Endodermal cell (in vitro differentiated cells): Measurements from ENCODE around the gene KREMEN1. TPM values are rescaled to one million over a fixed set of nuclear protein-coding genes. Genes with fewer than 3 reads are reported as not detected.

ENCODE experiments used
- DNase-seq: peaks from one replicate; pipeline ENCODE4 v3.0.0-alpha.2; 2017
- H3K27ac ChIP-seq: 2 replicates; pipeline ENCODE4 v1.5.1; 2013; ENCODE audit warnings: mild to moderate bottlenecking, low read depth, low read length, moderate library complexity
- H3K27me3 ChIP-seq: 2 replicates; pipeline ENCODE4 v1.6.1; 2013; ENCODE audit warnings: mild to moderate bottlenecking, low read length, moderate library complexity; ENCODE audit not compliant: insufficient read depth, control insufficient read depth, poor library complexity, severe bottlenecking
- H3K36me3 ChIP-seq: 2 replicates; pipeline ENCODE4 v1.7.0; 2013; ENCODE audit warnings: mild to moderate bottlenecking, low read length, moderate library complexity; ENCODE audit not compliant: control insufficient read depth, insufficient read depth
- H3K4me1 ChIP-seq: one replicate; pipeline ENCODE4 v1.7.0; 2013; ENCODE audit warnings: low read length; ENCODE audit not compliant: control insufficient read depth, insufficient read depth
- H3K4me3 ChIP-seq: 2 replicates; pipeline ENCODE4 v1.5.1; 2013; ENCODE audit warnings: mild to moderate bottlenecking, low read length, moderate library complexity
- H3K9ac ChIP-seq: 2 replicates; pipeline ENCODE4 v1.6.1; 2013; ENCODE audit warnings: mild to moderate bottlenecking, low read length, moderate library complexity; ENCODE audit not compliant: poor library complexity, severe bottlenecking; ENCODE audit errors: extremely low read depth
- H3K9me3 ChIP-seq: 2 replicates; pipeline ENCODE4 v1.6.1; 2013; ENCODE audit warnings: mild to moderate bottlenecking, low read length, moderate library complexity; ENCODE audit not compliant: control insufficient read depth
- H3K27ac Mint-ChIP-seq: 2 replicates; pipeline ENCODE4 v1.8.0; 2020; ENCODE audit warnings: mixed read lengths
- H3K27me3 Mint-ChIP-seq: 2 replicates; pipeline ENCODE4 v1.8.0; 2021; ENCODE audit warnings: mild to moderate bottlenecking, mixed read lengths; ENCODE audit not compliant: insufficient read depth
- H3K36me3 Mint-ChIP-seq: 2 replicates; pipeline ENCODE4 v1.8.0; 2020; ENCODE audit warnings: low read depth, mixed read lengths
- H3K4me1 Mint-ChIP-seq: 2 replicates; pipeline ENCODE4 v1.8.0; 2020; ENCODE audit warnings: mixed read lengths
- H3K4me3 Mint-ChIP-seq: 2 replicates; pipeline ENCODE4 v1.8.0; 2020; ENCODE audit warnings: mild to moderate bottlenecking, moderate library complexity, mixed read lengths
- H3K9me3 Mint-ChIP-seq: 2 replicates; pipeline ENCODE4 v1.8.0; 2020; ENCODE audit warnings: mild to moderate bottlenecking, mixed read lengths
- WGBS, 2 experiments: methylation state at CpG; one replicate each; pipeline versions ENCODE4 v1.1.5 to v1.1.7; 2013; ENCODE audit warnings: missing lambda C conversion rate in 2 of 2, mixed read lengths in 1 of 2; ENCODE audit not compliant: insufficient coverage in 1 of 2, insufficient read length in 1 of 2; 5-methylcytosine and 5-hydroxymethylcytosine counted together
- total RNA-seq, 2 donors: library from RNA; stranded (reverse); fragmentation: NEBNext Ultra II Directional in 1 of 2; extraction: Animal tissue kit (Norgen Biotek cat#: 25700) in 1 of 2; gene quantifications; 2 replicates in 1 of 2; 3 replicates in 1 of 2; pipeline ENCODE4 v1.2.1, GENCODE V29; 2021
- TF ChIP-seq, protein P1 (sequence below): fragments of 200-600 bp; sonication (generic); conservative IDR thresholded peaks from 2 replicates; pipeline ENCODE4 v1.5.0; 2021; ENCODE audit warnings: antibody characterized with exemption, mild to moderate bottlenecking

KREMEN1 gene
- total RNA-seq, 2 donors from 2014 or later, result 6.2 to 7.5 TPM

DNA sequence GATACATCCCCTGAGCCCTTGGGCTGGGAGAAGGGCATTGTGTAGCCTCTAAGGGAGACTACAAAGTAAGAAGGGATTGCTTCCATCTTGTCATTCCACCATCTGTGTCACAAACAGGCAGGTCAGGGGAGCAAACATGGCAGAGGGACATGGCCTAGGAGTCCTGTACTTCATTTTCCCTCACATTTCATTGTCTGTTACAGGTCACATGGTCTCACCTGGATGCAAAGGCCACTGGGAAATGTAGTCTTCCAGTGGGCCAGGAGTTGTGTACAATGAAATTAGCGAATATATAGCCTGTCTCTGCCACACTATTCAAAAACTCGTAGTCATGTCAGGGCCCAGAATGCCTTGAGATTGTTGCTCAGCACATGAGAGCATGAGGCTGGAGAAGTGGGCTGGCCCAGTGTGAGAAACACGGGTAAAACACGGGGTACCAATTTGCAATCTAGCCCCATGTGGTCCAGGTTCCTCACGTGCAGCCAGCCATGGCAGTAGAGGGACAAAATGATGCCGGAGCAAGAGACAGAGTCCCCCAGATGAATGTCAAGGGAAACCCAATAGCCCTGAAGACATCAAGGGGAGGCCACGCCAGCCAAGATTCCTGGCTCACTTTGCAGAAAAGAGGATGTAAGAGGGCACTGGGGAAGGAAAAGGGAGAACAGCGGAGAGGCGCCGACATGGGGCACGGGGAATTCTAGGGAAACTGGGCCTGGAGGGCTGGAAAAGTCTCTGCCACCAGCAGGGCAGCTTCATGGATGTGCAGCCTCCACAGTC is 85.1 kb downstream of the KREMEN1 start:
- Histone ChIP-seq H3K4me1 (peaks cover 7% of the 10 kb centered on the region), H3K9ac (no peak overlapping the region), H3K36me3 (no peaks in the 10 kb centered on the region), H3K27ac (no peak overlapping the region), H3K9me3 (no peaks in the 10 kb centered on the region), H3K4me3 (no peak overlapping the region), H3K27me3 (no peaks in the 10 kb centered on the region)
- H3K27me3 Mint-ChIP-seq, result peaks cover 5% of the 10 kb centered on the region
- H3K36me3 Mint-ChIP-seq, result no peaks in the 10 kb centered on the region
- no peak overlapping the region for H3K27ac Mint-ChIP-seq
- peak; percentile 68 for DNase-seq
- TF ChIP-seq, protein P1, sequence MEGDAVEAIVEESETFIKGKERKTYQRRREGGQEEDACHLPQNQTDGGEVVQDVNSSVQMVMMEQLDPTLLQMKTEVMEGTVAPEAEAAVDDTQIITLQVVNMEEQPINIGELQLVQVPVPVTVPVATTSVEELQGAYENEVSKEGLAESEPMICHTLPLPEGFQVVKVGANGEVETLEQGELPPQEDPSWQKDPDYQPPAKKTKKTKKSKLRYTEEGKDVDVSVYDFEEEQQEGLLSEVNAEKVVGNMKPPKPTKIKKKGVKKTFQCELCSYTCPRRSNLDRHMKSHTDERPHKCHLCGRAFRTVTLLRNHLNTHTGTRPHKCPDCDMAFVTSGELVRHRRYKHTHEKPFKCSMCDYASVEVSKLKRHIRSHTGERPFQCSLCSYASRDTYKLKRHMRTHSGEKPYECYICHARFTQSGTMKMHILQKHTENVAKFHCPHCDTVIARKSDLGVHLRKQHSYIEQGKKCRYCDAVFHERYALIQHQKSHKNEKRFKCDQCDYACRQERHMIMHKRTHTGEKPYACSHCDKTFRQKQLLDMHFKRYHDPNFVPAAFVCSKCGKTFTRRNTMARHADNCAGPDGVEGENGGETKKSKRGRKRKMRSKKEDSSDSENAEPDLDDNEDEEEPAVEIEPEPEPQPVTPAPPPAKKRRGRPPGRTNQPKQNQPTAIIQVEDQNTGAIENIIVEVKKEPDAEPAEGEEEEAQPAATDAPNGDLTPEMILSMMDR, result no peak
- no peak overlapping the region for H3K4me3 Mint-ChIP-seq
- WGBS, 2 experiments, result 95 to 97% methylated on average over 11 of the region's 11 CpGs
- H3K9me3 Mint-ChIP-seq, result no peaks in the 10 kb centered on the region
- peaks cover 14% of the 10 kb centered on the region for H3K4me1 Mint-ChIP-seq

DNA sequence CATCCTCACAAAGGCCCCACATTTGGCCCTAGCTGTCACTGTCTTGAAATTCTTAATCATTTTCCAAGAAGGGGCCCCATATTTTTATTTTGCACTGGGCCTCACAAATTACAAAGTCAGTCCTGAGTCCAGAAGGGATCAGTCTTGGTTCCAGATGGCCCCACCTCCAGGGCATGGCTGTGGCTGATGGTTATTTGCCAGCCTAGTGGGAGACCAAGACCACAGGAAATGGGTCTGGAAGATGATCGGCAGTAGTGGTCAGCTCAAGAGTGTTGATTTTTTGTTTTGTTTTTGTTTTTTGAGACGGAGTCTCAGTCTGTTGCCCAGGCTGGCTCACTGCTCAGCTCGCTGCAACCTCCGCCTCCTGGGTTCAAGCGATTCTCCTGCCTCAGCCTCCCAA is 85.7 kb downstream of the KREMEN1 start:
- Mint-ChIP-seq H3K27ac (no peak overlapping the region), H3K4me3 (no peak overlapping the region), H3K36me3 (no peaks in the 10 kb centered on the region), H3K4me1 (peaks cover 11% of the 10 kb centered on the region), H3K9me3 (no peaks in the 10 kb centered on the region), H3K27me3 (peaks cover 8% of the 10 kb centered on the region)
- Histone ChIP-seq H3K9me3 (no peaks in the 10 kb centered on the region), H3K27me3 (no peaks in the 10 kb centered on the region), H3K36me3 (no peaks in the 10 kb centered on the region), H3K4me3 (no peak overlapping the region), H3K27ac (no peak overlapping the region), H3K9ac (no peak overlapping the region), H3K4me1 (peaks cover 7% of the 10 kb centered on the region)
- peak; percentile 17 for DNase-seq
- TF ChIP-seq, protein P1, result no peak
- 89 to 93% methylated on average over 5 of the region's 5 CpGs for WGBS, 2 experiments

DNA sequence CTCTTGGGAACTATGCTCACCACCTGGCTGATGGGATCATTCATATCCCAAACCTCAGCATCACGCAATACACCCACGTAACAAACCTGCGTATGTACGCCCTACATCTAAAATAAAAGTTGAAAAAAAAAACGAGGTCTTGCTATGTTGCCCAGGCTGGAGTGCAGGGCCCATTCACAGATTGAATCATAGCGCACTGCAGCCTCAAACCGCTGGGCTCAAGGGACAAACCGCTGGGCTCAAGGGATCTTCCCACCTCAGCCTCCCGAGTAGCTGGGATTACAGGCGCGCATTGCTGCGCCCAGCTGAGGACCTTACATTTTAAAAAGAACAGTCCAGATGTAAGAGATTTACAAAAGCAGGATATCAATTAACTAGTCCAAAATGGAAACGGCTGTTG is 91.0 kb downstream of the KREMEN1 start:
- Histone ChIP-seq H3K4me1 (no peaks in the 10 kb centered on the region), H3K9ac (no peak overlapping the region), H3K9me3 (no peaks in the 10 kb centered on the region), H3K27me3 (no peaks in the 10 kb centered on the region), H3K27ac (no peak overlapping the region), H3K4me3 (no peak overlapping the region), H3K36me3 (no peaks in the 10 kb centered on the region)
- Mint-ChIP-seq H3K36me3 (no peaks in the 10 kb centered on the region), H3K4me1 (no peaks in the 10 kb centered on the region), H3K27ac (no peak overlapping the region), H3K9me3 (no peaks in the 10 kb centered on the region), H3K4me3 (no peak overlapping the region), H3K27me3 (peaks cover 16% of the 10 kb centered on the region)
- 86 to 88% methylated on average over 10 to 13 of the region's 13 CpGs for WGBS, 2 experiments
- DNase-seq, result peak; percentile 26
- TF ChIP-seq, protein P1, result no peak
